Suprapubic skin (tissue), 4 donors: ENCODE results near the gene GAS5. TPM values are rescaled to one million over a fixed set of nuclear protein-coding genes. Genes with fewer than 3 reads are reported as not detected.
"Not testable (repeated sequence)": the region's sequence is repeated elsewhere in the genome, so short reads cannot be mapped to it uniquely, and the experiment has no call there.

Source experiments
- DNase-seq, 2 donors: peaks; one replicate each; pipeline ENCODE4 v3.0.0-alpha.2; 2019; ENCODE audit warnings: low spot score in 2 of 2
- H3K27ac ChIP-seq: fragments of 200-600 bp; sonication (generic); one replicate; pipeline ENCODE4 v1.5.1; 2019
- H3K27me3 ChIP-seq: fragments of 200-600 bp; sonication (generic); one replicate; pipeline ENCODE4 v1.5.1; 2019
- H3K36me3 ChIP-seq: fragments of 200-600 bp; sonication (generic); one replicate; pipeline ENCODE4 v1.5.1; 2019
- H3K4me1 ChIP-seq: fragments of 200-600 bp; sonication (generic); one replicate; pipeline ENCODE4 v1.5.1; 2019
- H3K4me3 ChIP-seq: fragments of 200-600 bp; sonication (generic); one replicate; pipeline ENCODE4 v1.5.1; 2019; ENCODE audit warnings: mild to moderate bottlenecking
- H3K9me3 ChIP-seq: fragments of 200-600 bp; sonication (generic); one replicate; pipeline ENCODE4 v1.5.1; 2019
- EP300 ChIP-seq: sonication (generic); formaldehyde crosslinking; IDR thresholded peaks from one replicate; pipeline ENCODE4 v1.6.1; 2017; ENCODE audit warnings: antibody characterized with exemption
- POLR2A ChIP-seq, 2 donors: fragments of 450-650 bp; IDR thresholded peaks; one replicate each; pipeline ENCODE4 v1.6.1; 2017; ENCODE audit warnings: antibody characterized with exemption in 2 of 2, mild to moderate bottlenecking in 2 of 2, moderate library complexity in 2 of 2
- POLR2AphosphoS5 ChIP-seq, 3 donors: sonication (generic); formaldehyde crosslinking; IDR thresholded peaks; one replicate each; pipeline ENCODE4 v1.6.1; 2017; ENCODE audit warnings: antibody characterized with exemption in 3 of 3
- WGBS: methylation state at CpG from one replicate; pipeline ENCODE4 v1.1.5; 2018; 5-methylcytosine and 5-hydroxymethylcytosine counted together
- total RNA-seq, 4 donors: library from RNA; depleted of rRNA; stranded (reverse); fragments of >200 nt; gene quantifications; one replicate each; pipeline ENCODE4 v1.1.0, GENCODE V29; 2016
- TF ChIP-seq, protein P1 (sequence below), 2 donors: fragments of 200-600 bp in 1 of 2; fragments of 450-650 bp in 1 of 2; sonication (generic) in 1 of 2; IDR thresholded peaks; one replicate each; pipeline ENCODE4 v1.5.1; 2016 to 2019; ENCODE audit warnings: antibody characterized with exemption in 2 of 2, mild to moderate bottlenecking in 1 of 2, moderate library complexity in 1 of 2

GAS5 gene
- total RNA-seq, 4 donors from 2014 or later = 344 to 508 (median 411) TPM

DNA sequence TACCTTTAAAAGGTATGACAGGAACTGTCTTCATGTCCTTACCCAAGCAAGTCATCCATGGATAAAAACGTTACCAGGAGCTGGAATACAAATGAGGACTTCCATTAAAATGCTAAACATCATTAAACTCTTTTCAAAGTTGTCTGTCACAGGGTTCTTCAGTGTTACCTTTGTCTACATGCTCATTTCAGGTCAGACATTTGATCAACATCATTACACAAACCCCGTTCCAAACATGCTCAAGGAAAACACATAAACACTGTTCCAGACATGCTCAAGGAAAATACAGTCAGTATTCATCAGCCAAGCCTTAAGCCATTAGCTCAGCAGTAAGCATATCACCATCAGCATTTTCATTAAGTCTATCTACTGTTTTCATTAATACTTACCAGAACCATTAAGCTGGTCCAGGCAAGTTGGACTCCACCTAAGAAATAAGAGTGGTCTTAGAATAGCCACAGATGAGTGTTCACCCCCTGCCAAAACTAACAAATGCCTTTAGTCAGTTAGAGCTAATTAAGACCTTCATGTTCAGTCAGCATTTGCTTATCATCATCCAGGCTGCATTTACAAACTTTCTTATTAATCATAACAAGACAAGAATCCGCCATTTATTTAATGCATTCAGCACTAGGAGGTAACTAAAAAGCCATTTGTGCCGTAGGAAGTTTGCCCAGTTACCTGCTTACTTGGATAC, 2.2 kb downstream of the GAS5 start:
- WGBS = 41% methylated on average over 4 of the region's 4 CpGs
- no peak for DNase-seq
- TF ChIP-seq, protein P1, sequence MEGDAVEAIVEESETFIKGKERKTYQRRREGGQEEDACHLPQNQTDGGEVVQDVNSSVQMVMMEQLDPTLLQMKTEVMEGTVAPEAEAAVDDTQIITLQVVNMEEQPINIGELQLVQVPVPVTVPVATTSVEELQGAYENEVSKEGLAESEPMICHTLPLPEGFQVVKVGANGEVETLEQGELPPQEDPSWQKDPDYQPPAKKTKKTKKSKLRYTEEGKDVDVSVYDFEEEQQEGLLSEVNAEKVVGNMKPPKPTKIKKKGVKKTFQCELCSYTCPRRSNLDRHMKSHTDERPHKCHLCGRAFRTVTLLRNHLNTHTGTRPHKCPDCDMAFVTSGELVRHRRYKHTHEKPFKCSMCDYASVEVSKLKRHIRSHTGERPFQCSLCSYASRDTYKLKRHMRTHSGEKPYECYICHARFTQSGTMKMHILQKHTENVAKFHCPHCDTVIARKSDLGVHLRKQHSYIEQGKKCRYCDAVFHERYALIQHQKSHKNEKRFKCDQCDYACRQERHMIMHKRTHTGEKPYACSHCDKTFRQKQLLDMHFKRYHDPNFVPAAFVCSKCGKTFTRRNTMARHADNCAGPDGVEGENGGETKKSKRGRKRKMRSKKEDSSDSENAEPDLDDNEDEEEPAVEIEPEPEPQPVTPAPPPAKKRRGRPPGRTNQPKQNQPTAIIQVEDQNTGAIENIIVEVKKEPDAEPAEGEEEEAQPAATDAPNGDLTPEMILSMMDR (IDR thresholded peaks at IDR 0.05) = no peak
- Histone ChIP-seq H3K4me1 (peaks cover 39% of the 10 kb centered on the region), H3K36me3 (peaks cover 38% of the 10 kb centered on the region), H3K27me3 (no peaks in the 10 kb centered on the region), H3K4me3 (peak overlapping the region; percentile 62), H3K9me3 (no peaks in the 10 kb centered on the region), H3K27ac (no peak overlapping the region)

DNA sequence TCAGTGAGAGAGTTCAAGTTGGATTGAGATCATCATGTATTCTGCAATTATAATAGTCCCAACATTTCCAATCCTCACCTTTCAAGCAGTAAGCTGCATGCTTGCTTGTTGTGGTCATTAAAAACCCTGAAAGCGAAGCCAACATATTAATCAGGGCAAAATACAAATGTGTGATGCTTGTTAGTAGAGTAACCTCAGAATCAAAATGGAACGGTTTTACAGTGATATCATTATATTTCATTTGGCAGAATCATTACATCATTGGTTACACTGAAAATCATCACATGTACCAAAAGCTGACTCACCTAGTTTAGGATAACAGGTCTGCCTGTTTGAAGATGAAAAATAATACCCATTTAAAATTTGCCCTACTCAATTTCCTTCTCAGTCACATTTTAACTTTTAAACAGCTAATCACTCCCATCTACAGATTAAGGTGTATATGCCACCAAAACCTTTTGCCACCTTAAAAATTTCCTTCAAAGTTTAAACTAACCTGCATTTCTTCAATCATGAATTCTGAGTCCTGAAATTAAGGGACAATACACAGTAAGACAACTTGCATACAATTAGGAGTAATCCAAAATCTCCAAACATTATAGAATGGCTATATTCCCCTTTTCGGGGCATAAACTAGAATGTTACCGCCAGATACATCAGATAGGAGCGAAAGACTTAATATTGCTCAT, 3.5 kb downstream of the GAS5 start:
- TF ChIP-seq POLR2AphosphoS5 (IDR thresholded peaks at IDR 0.05) (no peak), EP300 (no peak), POLR2A (IDR thresholded peaks at IDR 0.05) (no peak)
- TF ChIP-seq, protein P1 (IDR thresholded peaks at IDR 0.05) = no peak
- peaks cover 46% of the 10 kb centered on the region for H3K36me3 ChIP-seq
- H3K4me3 ChIP-seq = no peak overlapping the region
- WGBS = 80% methylated on average over 5 of the region's 5 CpGs
- peaks cover 31% of the 10 kb centered on the region for H3K4me1 ChIP-seq
- no peaks in the 10 kb centered on the region for H3K9me3 ChIP-seq
- no peak overlapping the region for H3K27ac ChIP-seq
- H3K27me3 ChIP-seq = no peaks in the 10 kb centered on the region
- DNase-seq = no peak

DNA sequence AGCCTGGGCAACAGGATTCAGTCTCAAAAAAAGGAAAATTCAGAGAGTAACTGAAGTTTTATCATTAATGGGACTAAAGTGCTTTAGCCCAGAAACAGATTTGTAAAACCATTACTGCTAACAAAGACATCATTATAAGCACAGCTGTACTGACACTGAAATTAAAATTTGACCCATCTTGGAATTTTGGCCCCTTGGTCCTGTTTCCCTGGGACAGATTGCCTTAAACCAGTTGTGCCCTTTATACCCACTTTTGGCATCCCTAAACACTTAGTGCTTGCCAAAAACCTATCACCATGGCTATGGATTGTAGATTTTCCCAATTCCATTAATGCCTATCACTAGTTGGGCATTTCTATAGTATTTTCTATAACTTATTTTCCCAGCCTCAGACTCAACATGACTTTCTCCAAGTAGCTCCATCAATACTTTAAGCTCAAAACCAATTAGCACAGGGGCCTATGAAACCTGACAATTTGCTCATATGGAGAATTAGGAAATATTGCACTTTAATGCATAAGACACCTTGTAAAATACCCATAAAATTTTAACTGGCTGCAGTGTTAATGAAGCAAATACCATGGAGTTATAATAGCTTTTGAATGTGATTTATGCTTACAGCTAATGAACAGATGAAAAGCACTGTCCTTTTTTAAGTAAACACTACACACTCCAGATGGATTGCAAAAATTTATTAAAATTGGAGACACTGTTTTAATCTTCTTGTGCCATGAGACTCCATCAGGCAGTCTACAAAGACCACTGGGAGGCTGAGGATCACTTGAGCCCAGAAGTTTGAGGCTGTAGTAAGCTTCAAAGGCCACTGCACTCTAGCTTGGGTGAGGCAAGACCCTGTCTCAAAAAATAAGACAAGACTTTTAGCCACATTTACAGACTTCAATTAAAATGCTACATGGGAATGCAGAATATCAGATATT, 4.3 kb downstream of the GAS5 start:
- Histone ChIP-seq H3K4me3 (no peak overlapping the region), H3K27me3 (no peaks in the 10 kb centered on the region), H3K4me1 (peaks cover 26% of the 10 kb centered on the region), H3K27ac (no peak overlapping the region), H3K9me3 (no peaks in the 10 kb centered on the region), H3K36me3 (peaks cover 54% of the 10 kb centered on the region)
- TF ChIP-seq EP300 (no peak), POLR2A (IDR thresholded peaks at IDR 0.05) (no peak), POLR2AphosphoS5 (IDR thresholded peaks at IDR 0.05) (no peak)
- TF ChIP-seq, protein P1 (IDR thresholded peaks at IDR 0.05) = no peak
- no peak for DNase-seq

DNA sequence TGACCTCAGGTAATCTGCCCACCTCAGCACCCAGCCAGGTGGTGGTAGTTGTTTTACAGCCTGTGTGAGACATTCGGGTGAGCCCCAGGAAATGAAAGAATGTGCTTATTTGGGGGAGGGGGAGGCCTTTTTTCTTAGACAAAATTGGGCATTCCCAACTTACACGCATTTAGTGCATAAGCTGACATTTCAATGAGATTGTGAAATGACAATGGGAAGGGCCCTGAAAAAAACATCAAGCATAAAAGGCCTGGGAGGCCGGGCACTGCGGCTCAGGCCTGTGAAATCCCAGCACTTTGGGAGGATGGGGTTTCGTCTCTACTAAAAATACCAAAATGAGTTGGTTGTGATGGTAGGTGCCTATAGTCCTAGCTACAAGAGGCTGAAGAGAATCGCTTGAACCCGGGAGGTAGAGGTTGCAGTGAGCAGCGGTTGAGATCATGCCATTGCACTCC, 5.0 kb downstream of the GAS5 start:
- Histone ChIP-seq H3K27ac (no peak overlapping the region), H3K4me1 (peaks cover 26% of the 10 kb centered on the region), H3K36me3 (peaks cover 61% of the 10 kb centered on the region), H3K9me3 (no peaks in the 10 kb centered on the region), H3K4me3 (no peak overlapping the region), H3K27me3 (no peaks in the 10 kb centered on the region)
- no peak for TF ChIP-seq POLR2A (IDR thresholded peaks at IDR 0.05)
- TF ChIP-seq EP300 = no peak
- TF ChIP-seq POLR2AphosphoS5 (IDR thresholded peaks at IDR 0.05) = no peak
- TF ChIP-seq, protein P1 (IDR thresholded peaks at IDR 0.05) = no peak
- DNase-seq = no peak
- 73% methylated on average over 8 of the region's 8 CpGs for WGBS

DNA sequence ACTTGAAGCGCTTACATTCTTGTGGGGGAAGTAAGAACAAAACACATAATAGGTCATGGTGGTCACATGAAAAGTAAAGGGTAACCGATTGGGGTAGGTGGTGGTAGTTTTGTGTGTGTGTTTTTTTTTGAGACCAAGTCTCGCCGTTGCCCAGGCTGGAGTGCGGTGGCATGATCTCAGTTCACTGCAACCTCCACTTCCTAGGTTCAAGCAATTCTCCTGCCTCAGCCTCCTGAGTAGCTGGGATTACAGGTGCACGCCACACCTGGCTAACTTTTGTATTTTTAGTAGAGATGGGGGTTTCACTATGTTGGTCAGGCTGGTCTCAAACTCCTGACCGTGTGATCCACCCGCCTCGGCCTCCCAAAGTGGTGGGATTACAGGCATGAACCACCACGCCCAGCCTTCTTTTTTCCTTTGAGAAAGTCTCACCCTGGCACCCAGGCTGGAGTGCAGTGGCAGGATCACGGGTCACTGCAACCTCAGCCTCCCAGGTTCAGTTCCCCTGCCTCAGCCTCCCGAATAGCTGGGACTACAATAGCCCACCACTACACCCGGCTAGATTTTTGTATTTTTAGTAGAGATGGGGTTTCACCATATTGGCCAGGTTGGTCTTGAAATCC, 5.5 kb downstream of the GAS5 start:
- H3K9me3 ChIP-seq, H3K4me3 ChIP-seq, DNase-seq, H3K27ac ChIP-seq, H3K27me3 ChIP-seq: not testable (repeated sequence)
- Histone ChIP-seq H3K4me1 (peaks cover 25% of the 10 kb centered on the region), H3K36me3 (peaks cover 66% of the 10 kb centered on the region)
- 90% methylated on average over 13 of the region's 13 CpGs for WGBS
